Erythroblast (primary cell): Measurements from ENCODE around the gene SACM1L.

Source experiments
- GATA1 ChIP-seq: IDR thresholded peaks from 2 replicates; pipeline ENCODE4 v1.6.1; 2011; ENCODE audit warnings: low read depth, mild to moderate bottlenecking, control low read depth, low read length, moderate library complexity
- POLR2A ChIP-seq: IDR thresholded peaks from 2 replicates; pipeline ENCODE4 v1.6.1; 2011; ENCODE audit warnings: mild to moderate bottlenecking, low read length

- TF ChIP-seq POLR2A (no peak), GATA1 (no peak)
Measured at GRCh38 chr3:45665101-45665572, 24.1 kb upstream of the SACM1L start.
